ENCODE results near the gene PRSS12.

Gene PRSS12

GRCh38 chr4:118287711-118288451 is 64.9 kb downstream of the PRSS12 start:
- H3K4me3 ChIP-seq (ENCODE audit: low read depth, low read length), result no peak overlapping the region
- no peak for TF ChIP-seq CTCF (IDR thresholded peaks at IDR 0.05; ENCODE audit: insufficient read depth, low read length, missing control alignments)
- POLR2A ChIA-PET, result no interaction called here
- CTCF ChIA-PET, result interaction anchor here (1.5 to 1.7 kb wide), 3 partner anchors 64 to 67 kb away, joined by 3 to 6 read pairs (median 5); partner anchors contain the start of gene PRSS12
- peak; percentile 54 for DNase-seq (ENCODE audit: low read depth, low spot score)

GRCh38 chr4:118286685-118287084 is 66.1 kb downstream of the PRSS12 start:
- CTCF ChIA-PET, result no interaction called here
- TF ChIP-seq CTCF (IDR thresholded peaks at IDR 0.05; ENCODE audit: insufficient read depth, low read length, missing control alignments), result no peak
- no peak for DNase-seq (ENCODE audit: low read depth, low spot score)
- POLR2A ChIA-PET, result no interaction called here
- no peak overlapping the region for H3K4me3 ChIP-seq (ENCODE audit: low read depth, low read length)

DNA sequence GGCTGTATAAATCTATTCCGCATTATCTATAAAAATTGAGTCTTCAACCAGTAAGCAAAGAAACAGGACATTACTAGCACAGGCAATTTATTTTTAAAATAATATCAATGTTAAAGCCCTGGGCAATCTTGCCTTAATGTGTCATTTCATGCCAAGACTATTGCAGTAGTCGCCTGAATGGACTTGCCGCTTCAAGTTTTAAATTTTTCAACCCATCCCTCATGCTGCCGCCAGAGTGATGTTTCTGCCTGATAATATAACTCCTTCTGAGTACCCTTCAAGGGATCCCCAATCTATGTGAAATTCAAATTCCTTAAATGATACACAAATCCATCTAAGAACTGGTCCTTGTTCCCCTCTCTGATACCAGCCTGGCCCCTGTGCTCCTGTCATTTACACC is 66.9 kb downstream of the PRSS12 start:
- POLR2A ChIA-PET, result no interaction called here
- H3K4me3 ChIP-seq (ENCODE audit: low read depth, low read length), result no peak overlapping the region
- DNase-seq (ENCODE audit: low read depth, low spot score), result no peak
- no peak for TF ChIP-seq CTCF (IDR thresholded peaks at IDR 0.05; ENCODE audit: insufficient read depth, low read length, missing control alignments)
- CTCF ChIA-PET, result interaction anchor here (3.2 kb wide), 1 partner anchor 67 kb away, joined by 17 read pairs; the partner anchor contains the start of gene PRSS12

- no peak for TF ChIP-seq CTCF (IDR thresholded peaks at IDR 0.05; ENCODE audit: insufficient read depth, low read length, missing control alignments)
- POLR2A ChIA-PET, result interaction anchor here (0.6 to 1.5 kb wide), 2 partner anchors 67 to 611 kb away, joined by 3 read pairs; no protein-coding TSS in a partner anchor
- no peak for DNase-seq (ENCODE audit: low read depth, low spot score)
- no peak overlapping the region for H3K4me3 ChIP-seq (ENCODE audit: low read depth, low read length)
- CTCF ChIA-PET, result interaction anchor here (3.2 kb wide), 1 partner anchor 69 kb away, joined by 17 read pairs; the partner anchor contains the start of gene PRSS12
These were observed 68.6 kb downstream of the PRSS12 start for GRCh38 chr4:118284169-118284568.

DNA sequence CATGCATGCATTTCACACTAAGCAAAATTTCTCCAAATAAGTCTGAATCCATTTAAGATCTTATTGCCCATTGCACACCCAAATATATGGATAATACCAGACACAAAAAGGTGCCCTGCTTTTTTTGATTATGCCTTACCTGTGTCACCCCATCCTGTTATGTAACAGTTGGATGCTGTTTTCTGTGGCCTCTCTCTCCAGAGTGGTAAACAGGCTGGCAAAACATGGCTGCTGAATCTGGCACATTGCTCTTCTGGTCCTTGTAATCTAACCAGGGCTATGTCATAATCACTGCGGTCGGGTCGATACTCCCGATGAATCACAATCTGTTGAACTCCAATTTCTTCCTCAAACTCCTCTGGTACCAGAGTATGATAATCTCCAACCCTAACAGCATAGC is 70.1 kb downstream of the PRSS12 start:
- POLR2A ChIA-PET, result interaction anchor here (1.5 to 2.4 kb wide), 2 partner anchors 69 to 71 kb away, joined by 3 to 12 read pairs; partner anchors contain the start of gene PRSS12
- CTCF ChIA-PET, result no interaction called here
- no peak for TF ChIP-seq CTCF (IDR thresholded peaks at IDR 0.05; ENCODE audit: insufficient read depth, low read length, missing control alignments)
- H3K4me3 ChIP-seq (ENCODE audit: low read depth, low read length), result no peak overlapping the region
- no peak for DNase-seq (ENCODE audit: low read depth, low spot score)

DNA sequence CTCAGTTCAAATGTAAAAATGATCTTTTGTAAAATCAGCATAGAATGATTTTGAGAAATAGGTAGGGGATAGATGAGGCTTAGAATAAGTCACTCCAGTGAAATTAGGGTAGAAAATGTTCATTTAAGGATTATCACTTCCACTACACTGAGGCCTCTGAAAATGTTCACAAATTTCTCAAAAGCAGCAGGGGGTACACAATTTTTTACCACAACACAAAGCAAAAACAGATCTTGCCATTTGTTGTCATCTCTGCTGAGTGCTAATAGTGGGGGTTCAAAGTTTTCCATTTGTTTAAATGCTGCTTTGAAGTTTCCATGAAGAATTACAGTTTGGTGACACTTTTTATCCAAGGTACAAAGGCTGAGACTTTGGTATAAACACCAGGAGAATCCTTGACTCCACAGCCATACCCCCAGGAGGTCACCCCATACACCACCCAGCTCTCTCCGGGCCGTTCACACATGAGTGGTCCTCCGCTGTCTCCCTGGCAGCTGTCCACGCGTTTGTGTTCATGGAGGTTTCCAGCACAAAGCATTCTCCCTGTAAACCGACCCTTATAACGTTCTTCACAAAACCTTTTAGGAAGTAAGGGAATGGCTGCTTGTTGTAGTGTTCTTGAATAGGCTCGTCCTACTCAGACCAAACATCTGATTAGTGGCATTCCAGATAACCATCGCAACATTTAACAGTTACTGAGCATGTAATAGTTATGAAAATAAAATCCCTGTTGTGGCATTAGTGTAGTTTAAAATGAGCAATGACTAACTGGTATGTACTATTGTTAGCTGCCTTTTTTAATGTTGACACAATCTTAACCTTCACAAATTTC is 71.0 kb downstream of the PRSS12 start:
- TF ChIP-seq CTCF (IDR thresholded peaks at IDR 0.05; ENCODE audit: insufficient read depth, low read length, missing control alignments), result no peak
- ChIA-PET POLR2A (interaction anchor here (0.7 to 2.4 kb wide), 3 partner anchors 70 to 136 kb away, joined by 4 to 12 read pairs (median 5); partner anchors contain the start of gene PRSS12), CTCF (interaction anchor here (1.1 to 2.2 kb wide), 4 partner anchors 11 to 142 kb away, joined by 3 to 18 read pairs (median 6); partner anchors contain the start of gene PRSS12)
- no peak for DNase-seq (ENCODE audit: low read depth, low spot score)
- H3K4me3 ChIP-seq (ENCODE audit: low read depth, low read length), result no peak overlapping the region
